Measurements from ENCODE around the gene NCK1. TPM values are rescaled to one million over a fixed set of nuclear protein-coding genes. Genes with fewer than 3 reads are reported as not detected.

The NCK1 gene
- total and polyA plus RNA-seq, 4 experiments from 2014 or later: 40.3 to 68.4 (median 61.6) TPM

- H3K27ac Mint-ChIP-seq: peak overlapping the region in 3 of 7 donors; percentile 30 to 73 (median 41)
- CTCF ChIA-PET (ENCODE audit: partially characterized antibody): no interaction called here
- no peak overlapping the region for H3K27ac ChIP-seq (ENCODE audit: low read depth, low read length)
- no peaks in the 10 kb centered on the region for H3K9me3 ChIP-seq (ENCODE audit: control insufficient read depth in 1 of 2, low read length in 2 of 2)
- H3K4me1 ChIP-seq (ENCODE audit: insufficient read depth, low read length): peaks cover 92% of the 10 kb centered on the region
- no peak overlapping the region for H3K4me3 Mint-ChIP-seq
- intact Hi-C loops (cut with micrococcal nuclease): loop anchor here (5.0 kb wide), 1 partner anchor 664 kb away; the partner anchor contains the start of gene PCCB
- H3K36me3 ChIP-seq (ENCODE audit: insufficient read depth, low read length): no peaks in the 10 kb centered on the region
- H3K4me3 ChIP-seq (ENCODE audit: low read length in 2 of 2): no peak overlapping the region
- H3K9me3 Mint-ChIP-seq: peaks cover 0 to 3% (median 0%) of the 10 kb centered on the region in 8 donors
- peaks cover 64 to 96% (median 79%) of the 10 kb centered on the region in 4 donors for H3K4me1 Mint-ChIP-seq
- H3K36me3 Mint-ChIP-seq: peaks cover 11 to 16% of the 10 kb centered on the region in 2 donors
- no peaks in the 10 kb centered on the region for H3K27me3 ChIP-seq (ENCODE audit: insufficient read depth, low read length)
- no peaks in the 10 kb centered on the region for H3K27me3 Mint-ChIP-seq
- no peak for DNase-seq
- POLR2A ChIA-PET (ENCODE audit: partially characterized antibody): interaction anchor here (1.3 kb wide), 1 partner anchor 58 kb away, joined by 3 read pairs; no protein-coding TSS in a partner anchor
These were observed 54.2 kb downstream of the NCK1 start for GRCh38 chr3:136916223-136916622.

GRCh38 chr3:136919799-136920580 is 58.0 kb downstream of the NCK1 start:
- Mint-ChIP-seq H3K4me1 (peaks cover 64 to 90% (median 77%) of the 10 kb centered on the region in 4 donors), H3K4me3 (peak overlapping the region; percentile 25 to 91 (median 74)), H3K27ac (peak overlapping the region; percentile 81 to 95 (median 86)), H3K27me3 (no peaks in the 10 kb centered on the region), H3K9me3 (no peaks in the 10 kb centered on the region), H3K36me3 (peaks cover 0 to 2% of the 10 kb centered on the region in 2 donors)
- Histone ChIP-seq H3K9me3 (ENCODE audit: control insufficient read depth in 1 of 2, low read length in 2 of 2) (no peaks in the 10 kb centered on the region), H3K36me3 (ENCODE audit: insufficient read depth, low read length) (no peaks in the 10 kb centered on the region), H3K27me3 (ENCODE audit: insufficient read depth, low read length) (no peaks in the 10 kb centered on the region), H3K4me1 (ENCODE audit: insufficient read depth, low read length) (peaks cover 93% of the 10 kb centered on the region), H3K4me3 (ENCODE audit: low read length in 2 of 2) (no peak overlapping the region), H3K27ac (ENCODE audit: low read depth, low read length) (peak overlapping the region; percentile 55)
- intact Hi-C loops (cut with micrococcal nuclease): loop anchor here (1.0 to 5.0 kb wide), 5 partner anchors 33 to 668 kb away; partner anchors contain the start of genes NCK1, PCCB and STAG1
- CTCF ChIA-PET (ENCODE audit: partially characterized antibody): interaction anchor here (0.9 to 1.4 kb wide), 4 partner anchors 57 to 168 kb away, joined by 3 to 10 read pairs (median 4); partner anchors contain the start of genes NCK1 and STAG1
- peak; percentile 64 to 78 (median 69) for DNase-seq
- POLR2A ChIA-PET (ENCODE audit: partially characterized antibody): interaction anchor here (0.8 to 2.9 kb wide), 9 partner anchors 10 to 726 kb away, joined by 3 to 49 read pairs (median 5); partner anchors contain the start of genes NCK1 and STAG1

DNA sequence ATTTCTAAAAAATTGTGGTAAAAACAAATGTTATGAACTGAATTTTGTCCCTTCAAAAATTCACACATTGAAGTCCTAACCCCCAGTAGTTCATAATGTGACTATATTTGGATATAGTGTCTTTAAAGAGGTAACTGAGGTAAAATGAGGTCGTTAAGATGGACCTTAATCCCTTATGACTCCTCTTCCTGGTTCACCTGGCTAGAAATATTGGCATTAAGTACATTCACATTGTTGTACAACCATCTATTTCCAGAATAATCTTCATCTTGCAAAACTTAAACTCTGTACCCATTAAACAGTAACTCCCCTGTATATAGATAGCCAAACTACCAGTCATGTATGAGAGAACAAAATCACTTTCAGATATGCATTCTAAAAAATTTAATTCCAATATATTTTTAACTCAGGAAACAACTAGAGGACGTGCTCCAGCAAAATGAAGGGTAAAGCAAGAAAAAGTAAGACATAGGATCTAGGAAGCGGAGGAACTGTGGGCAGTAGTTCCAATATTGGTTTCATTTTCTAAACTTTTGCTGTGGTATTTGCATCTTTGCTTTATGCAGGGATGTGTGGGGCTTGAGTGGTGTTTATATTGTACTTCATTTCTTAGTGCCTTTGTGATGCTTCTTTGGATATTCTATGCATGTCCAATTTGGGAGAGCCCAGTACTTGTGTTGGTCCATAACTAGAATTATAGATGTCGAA is 59.0 kb downstream of the NCK1 start:
- CTCF ChIA-PET (ENCODE audit: partially characterized antibody): no interaction called here
- Mint-ChIP-seq H3K36me3 (peaks cover 0 to under 1% of the 10 kb centered on the region in 2 donors), H3K9me3 (no peaks in the 10 kb centered on the region), H3K4me1 (peaks cover 62 to 88% (median 75%) of the 10 kb centered on the region in 4 donors), H3K27me3 (no peaks in the 10 kb centered on the region), H3K27ac (peak overlapping the region; percentile 84 to 98 (median 91)), H3K4me3 (peak overlapping the region; percentile 78 to 91 (median 84))
- Histone ChIP-seq H3K4me1 (ENCODE audit: insufficient read depth, low read length) (peaks cover 93% of the 10 kb centered on the region), H3K27me3 (ENCODE audit: insufficient read depth, low read length) (no peaks in the 10 kb centered on the region), H3K36me3 (ENCODE audit: insufficient read depth, low read length) (no peaks in the 10 kb centered on the region), H3K27ac (ENCODE audit: low read depth, low read length) (peak overlapping the region; percentile 55), H3K4me3 (ENCODE audit: low read length in 2 of 2) (peak overlapping the region; percentile 1 to 34), H3K9me3 (ENCODE audit: control insufficient read depth in 1 of 2, low read length in 2 of 2) (no peaks in the 10 kb centered on the region)
- intact Hi-C loops (cut with micrococcal nuclease): loop anchor here (5.0 kb wide), 3 partner anchors 34 to 169 kb away; partner anchors contain the start of gene STAG1
- DNase-seq: peak in 3 of 5 donors; percentile 13 to 42 (median 21)
- POLR2A ChIA-PET (ENCODE audit: partially characterized antibody): interaction anchor here (1.4 to 1.5 kb wide), 2 partner anchors 11 to 60 kb away, joined by 3 to 14 read pairs; partner anchors contain the start of gene NCK1

GRCh38 chr3:136925425-136926190 is 63.6 kb downstream of the NCK1 start:
- peaks cover 65% of the 10 kb centered on the region for H3K4me1 ChIP-seq (ENCODE audit: insufficient read depth, low read length)
- peak overlapping the region in 2 of 8 donors; percentile 32 to 58 for H3K4me3 Mint-ChIP-seq
- peaks cover 20 to 21% of the 10 kb centered on the region in 2 donors for H3K36me3 Mint-ChIP-seq
- H3K27me3 ChIP-seq (ENCODE audit: insufficient read depth, low read length): no peaks in the 10 kb centered on the region
- H3K36me3 ChIP-seq (ENCODE audit: insufficient read depth, low read length): no peaks in the 10 kb centered on the region
- no peaks in the 10 kb centered on the region for H3K9me3 ChIP-seq (ENCODE audit: control insufficient read depth in 1 of 2, low read length in 2 of 2)
- no peak for DNase-seq
- POLR2A ChIA-PET (ENCODE audit: partially characterized antibody): interaction anchor here (0.6 to 2.2 kb wide), 2 partner anchors 64 to 71 kb away, joined by 3 to 7 read pairs; partner anchors contain the start of gene NCK1
- no peak overlapping the region for H3K4me3 ChIP-seq (ENCODE audit: low read length in 2 of 2)
- peak overlapping the region in 4 of 7 donors; percentile 12 to 85 (median 59) for H3K27ac Mint-ChIP-seq
- intact Hi-C loops (cut with micrococcal nuclease): no loop called here
- no peaks in the 10 kb centered on the region for H3K27me3 Mint-ChIP-seq
- CTCF ChIA-PET (ENCODE audit: partially characterized antibody): interaction anchor here (0.7 to 4.0 kb wide), 5 partner anchors 15 to 173 kb away, joined by 3 to 19 read pairs (median 4); partner anchors contain the start of genes NCK1 and STAG1
- H3K4me1 Mint-ChIP-seq: peaks cover 41 to 75% (median 61%) of the 10 kb centered on the region in 4 donors
- no peaks in the 10 kb centered on the region for H3K9me3 Mint-ChIP-seq
- H3K27ac ChIP-seq (ENCODE audit: low read depth, low read length): no peak overlapping the region

DNA sequence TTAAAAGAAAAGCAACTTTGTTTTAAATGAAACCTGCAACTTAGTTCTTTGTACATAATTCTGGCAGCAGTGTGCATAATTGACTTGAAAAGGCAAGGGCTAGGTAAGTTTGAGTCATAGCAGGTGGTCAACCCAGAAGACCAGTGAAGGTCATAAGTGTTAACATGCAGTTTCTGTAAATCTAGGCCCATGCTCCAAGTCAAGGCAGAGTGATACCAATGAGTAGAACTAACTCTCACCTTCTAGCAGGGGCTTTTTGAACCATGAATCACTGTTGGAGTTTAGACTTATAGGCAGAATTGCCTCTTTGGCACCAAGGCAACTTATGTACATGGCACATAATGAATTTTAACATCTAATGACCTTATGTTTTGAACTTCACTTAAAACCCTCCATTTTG is 66.2 kb downstream of the NCK1 start:
- H3K4me3 ChIP-seq (ENCODE audit: low read length in 2 of 2): no peak overlapping the region
- Mint-ChIP-seq H3K4me1 (peaks cover 39 to 71% (median 61%) of the 10 kb centered on the region in 4 donors), H3K9me3 (no peaks in the 10 kb centered on the region), H3K4me3 (no peak overlapping the region), H3K27me3 (no peaks in the 10 kb centered on the region), H3K27ac (peak overlapping the region in 3 of 7 donors; percentile 17 to 31 (median 29)), H3K36me3 (peaks cover 22 to 33% of the 10 kb centered on the region in 2 donors)
- DNase-seq: no peak
- no peaks in the 10 kb centered on the region for H3K9me3 ChIP-seq (ENCODE audit: control insufficient read depth in 1 of 2, low read length in 2 of 2)
- H3K27me3 ChIP-seq (ENCODE audit: insufficient read depth, low read length): no peaks in the 10 kb centered on the region
- intact Hi-C loops (cut with micrococcal nuclease): no loop called here
- ChIA-PET CTCF (ENCODE audit: partially characterized antibody) (interaction anchor here (1.3 kb wide), 1 partner anchor 66 kb away, joined by 3 read pairs; the partner anchor contains the start of gene NCK1), POLR2A (ENCODE audit: partially characterized antibody) (interaction anchor here (1.9 kb wide), 1 partner anchor 67 kb away, joined by 5 read pairs; the partner anchor contains the start of gene NCK1)
- H3K36me3 ChIP-seq (ENCODE audit: insufficient read depth, low read length): no peaks in the 10 kb centered on the region
- H3K4me1 ChIP-seq (ENCODE audit: insufficient read depth, low read length): peaks cover 64% of the 10 kb centered on the region
- no peak overlapping the region for H3K27ac ChIP-seq (ENCODE audit: low read depth, low read length)

DNA sequence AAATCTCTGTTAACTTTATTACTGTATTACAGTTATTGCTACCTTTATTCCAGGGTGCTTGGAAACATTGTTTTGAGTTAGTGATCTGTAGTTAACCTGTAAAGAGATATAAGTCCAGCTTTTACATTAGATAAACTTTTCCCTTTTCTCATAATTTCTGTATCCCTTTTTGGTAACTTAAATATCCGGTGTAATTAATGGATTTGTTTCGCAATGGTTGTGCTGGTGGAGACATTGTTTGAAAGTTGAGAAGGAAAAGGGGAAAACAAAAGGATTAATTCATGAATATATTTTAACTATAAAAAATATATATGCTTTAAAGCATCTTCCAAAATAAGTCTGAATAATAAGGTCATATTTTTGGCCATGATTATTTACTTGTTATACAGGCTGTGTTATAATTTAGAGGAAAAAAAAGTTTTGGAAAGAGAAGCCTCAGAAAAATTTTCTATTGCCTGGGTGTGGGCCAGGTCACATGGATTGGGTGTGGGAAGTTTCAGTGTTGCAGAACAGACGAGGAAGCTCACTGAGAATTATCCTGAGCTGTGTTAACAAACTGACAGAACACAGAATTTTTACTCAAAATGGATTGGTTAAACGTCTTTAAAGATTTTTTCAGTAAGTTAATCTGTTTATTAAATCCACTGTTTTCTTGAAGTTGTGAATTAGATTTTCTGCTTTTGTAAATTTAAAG is 68.1 kb downstream of the NCK1 start:
- Mint-ChIP-seq H3K9me3 (no peaks in the 10 kb centered on the region), H3K36me3 (peaks cover 37 to 44% of the 10 kb centered on the region in 2 donors), H3K4me3 (peak overlapping the region in 1 of 8 donors; percentile 9), H3K4me1 (peaks cover 35 to 76% (median 61%) of the 10 kb centered on the region in 4 donors), H3K27me3 (no peaks in the 10 kb centered on the region), H3K27ac (peak overlapping the region in 1 of 7 donors; percentile 48)
- Histone ChIP-seq H3K27me3 (ENCODE audit: insufficient read depth, low read length) (no peaks in the 10 kb centered on the region), H3K36me3 (ENCODE audit: insufficient read depth, low read length) (no peaks in the 10 kb centered on the region), H3K4me1 (ENCODE audit: insufficient read depth, low read length) (peaks cover 52% of the 10 kb centered on the region), H3K4me3 (ENCODE audit: low read length in 2 of 2) (no peak overlapping the region), H3K27ac (ENCODE audit: low read depth, low read length) (no peak overlapping the region), H3K9me3 (ENCODE audit: control insufficient read depth in 1 of 2, low read length in 2 of 2) (no peaks in the 10 kb centered on the region)
- CTCF ChIA-PET (ENCODE audit: partially characterized antibody): interaction anchor here (1.8 kb wide), 1 partner anchor 17 kb away, joined by 3 read pairs; no protein-coding TSS in a partner anchor
- POLR2A ChIA-PET (ENCODE audit: partially characterized antibody): interaction anchor here (0.6 to 1.8 kb wide), 4 partner anchors 69 to 733 kb away, joined by 3 to 6 read pairs (median 6); partner anchors contain the start of gene STAG1
- DNase-seq: no peak
- intact Hi-C loops (cut with micrococcal nuclease): loop anchor here (5.0 kb wide), 1 partner anchor 33 kb away; no protein-coding TSS in a partner anchor

All from CD4-positive, alpha-beta memory T cell (primary cell).